HCT116 (cell line): ENCODE measurements around the gene PDE6B. TPM values are rescaled to one million over a fixed set of nuclear protein-coding genes. Genes with fewer than 3 reads are reported as not detected.

Source experiments
- ATAC-seq: fragments of 200-7000 bp; cut with Tn5 transposase; 2 replicates; pipeline ENCODE4 v1.9.1; 2020; ENCODE audit warnings: mild to moderate bottlenecking, moderate library complexity
- BruUV-seq: library from RNA; stranded (reverse); fragments of 400-500 nt; replicated peaks from 2 replicates; lab custom pipeline; 2021; lab: Mats Ljungman, UMichigan
- CTCF ChIA-PET: fragments of 300-600 bp; sonication (Branson Sonifier 250); formaldehyde crosslinking; loops from one replicate; lab custom pipeline; 2021; ENCODE audit warnings: antibody characterized with exemption; lab: Charles Lee
- POLR2A ChIA-PET: fragments of 300-600, 350-600 bp; sonication (Branson Sonifier 250); formaldehyde crosslinking; loops from one replicate; lab custom pipeline; 2021; ENCODE audit warnings: antibody characterized with exemption; lab: Charles Lee
- RAD21 ChIA-PET, 2 experiments: fragments of 300-600 bp; sonication (Branson Sonifier 250); formaldehyde crosslinking; loops; one replicate each; lab custom pipeline; 2023; ENCODE audit warnings: low total read pairs in 2 of 2; ENCODE audit not compliant: uncharacterized antibody in 2 of 2, unreplicated experiment in 2 of 2, low non-redundant PET in 1 of 2; lab: Charles Lee
- DNase-seq: peaks from one replicate; pipeline ENCODE4 v3.0.0-alpha.2; 2010; ENCODE audit warnings: low read depth, low spot score
- H2AFZ ChIP-seq: fragments of 200-600 bp; shearing (Covaris generic), sonication (generic); 2 replicates; pipeline ENCODE4 v1.6.1; 2017; ENCODE audit warnings: low read depth, mixed run types, mixed read lengths, antibody characterized with exemption, low read length; ENCODE audit not compliant: poor library complexity, severe bottlenecking
- H3K27ac ChIP-seq: 2 replicates; pipeline ENCODE4 v1.5.1; 2012; ENCODE audit warnings: low read depth, low read length
- H3K27me3 ChIP-seq: fragments of 200-600 bp; sonication (generic); 2 replicates; pipeline ENCODE4 v1.6.1; 2016; ENCODE audit warnings: mixed run types, low read length, mixed read lengths; ENCODE audit not compliant: insufficient read depth
- H3K36me3 ChIP-seq, 2 experiments: fragments of 200-500 bp in 1 of 2; fragments of 200-600 bp in 1 of 2; sonication (Bioruptor generic) in 1 of 2; sonication (generic) in 1 of 2; 2 replicates each; pipeline versions ENCODE4 v1.5.1 to v1.6.1; 2014 to 2016; ENCODE audit warnings: low read length in 2 of 2, inconsistent platforms in 1 of 2, mixed read lengths in 1 of 2, mixed run types in 1 of 2; ENCODE audit not compliant: insufficient read depth in 2 of 2, control insufficient read depth in 1 of 2
- H3K4me1 ChIP-seq, 2 experiments: fragments of 200-600 bp in 1 of 2; sonication (generic) in 1 of 2; 2 replicates each; pipeline versions ENCODE4 v1.5.1 to v1.6.1; 2012 to 2017; ENCODE audit warnings: low read length in 2 of 2, inconsistent platforms in 1 of 2, mild to moderate bottlenecking in 1 of 2, mixed read lengths in 1 of 2, mixed run types in 1 of 2, moderate library complexity in 1 of 2; ENCODE audit not compliant: insufficient read depth in 2 of 2, control insufficient read depth in 1 of 2
- H3K4me2 ChIP-seq: fragments of 200-600 bp; sonication (generic); 2 replicates; pipeline ENCODE4 v1.6.1; 2017; ENCODE audit warnings: mixed run types, low read length, mixed read lengths
- H3K4me3 ChIP-seq, 2 experiments: fragments of 200-600 bp in 1 of 2; sonication (generic) in 1 of 2; replicated peaks in 1 of 2; 2 replicates each; pipeline ENCODE4 v1.5.1; 2011 to 2016; ENCODE audit warnings: low read length in 2 of 2, control low read depth in 1 of 2, low read depth in 1 of 2, mild to moderate bottlenecking in 1 of 2, mixed read lengths in 1 of 2, mixed run types in 1 of 2
- H3K79me2 ChIP-seq: fragments of 200-600 bp; sonication (generic); 2 replicates; pipeline ENCODE4 v1.6.1; 2017; ENCODE audit warnings: mild to moderate bottlenecking, mixed run types, low read length, moderate library complexity, mixed read lengths; ENCODE audit not compliant: insufficient read depth
- H3K9ac ChIP-seq: fragments of 200-600 bp; sonication (generic); 2 replicates; pipeline ENCODE4 v1.6.1; 2016; ENCODE audit warnings: low read length, mixed read lengths
- H3K9me2 ChIP-seq: fragments of 200-600 bp; sonication (generic), shearing (Covaris generic); 2 replicates; pipeline ENCODE4 v1.6.1; 2017; ENCODE audit warnings: mixed run types, mild to moderate bottlenecking, moderate library complexity; ENCODE audit not compliant: insufficient read depth
- H3K9me3 ChIP-seq, 2 experiments: fragments of 200-500 bp in 1 of 2; fragments of 200-600 bp in 1 of 2; sonication (Bioruptor generic) in 1 of 2; sonication (generic) in 1 of 2; 2 replicates each; pipeline ENCODE4 v1.6.1; 2014 to 2017; ENCODE audit warnings: low read length in 2 of 2, mixed read lengths in 2 of 2, inconsistent platforms in 1 of 2, low read depth in 1 of 2, mild to moderate bottlenecking in 1 of 2, mixed run types in 1 of 2, moderate library complexity in 1 of 2; ENCODE audit not compliant: control insufficient read depth in 1 of 2, insufficient read depth in 1 of 2
- H4K20me1 ChIP-seq: fragments of 200-600 bp; sonication (generic), shearing (Covaris generic); 2 replicates; pipeline ENCODE4 v1.6.1; 2017; ENCODE audit warnings: mixed run types, mild to moderate bottlenecking, moderate library complexity; ENCODE audit not compliant: insufficient read depth
- ATF3 ChIP-seq: IDR thresholded peaks from 2 replicates; pipeline ENCODE4 v1.6.1; 2012
- CBX3 ChIP-seq: IDR thresholded peaks from 2 replicates; pipeline ENCODE4 v1.6.1; 2012; ENCODE audit warnings: low read depth
- CEBPB ChIP-seq: IDR thresholded peaks from 2 replicates; pipeline ENCODE4 v1.6.1; 2012; ENCODE audit warnings: low read depth
- EGR1 ChIP-seq: IDR thresholded peaks from 2 replicates; pipeline ENCODE4 v1.6.1; 2012; ENCODE audit warnings: low read depth
- ELF1 ChIP-seq: IDR thresholded peaks from 2 replicates; pipeline ENCODE4 v1.6.1; 2012; ENCODE audit warnings: low read depth, borderline replicate concordance
- EZH2 ChIP-seq: fragments of 200-600 bp; sonication (generic); IDR thresholded peaks from 2 replicates; pipeline ENCODE4 v1.6.1; 2017; ENCODE audit warnings: antibody characterized with exemption, mixed run types
- EZH2phosphoT487 ChIP-seq: fragments of 200-600 bp; IDR thresholded peaks from 2 replicates; pipeline ENCODE4 v1.6.1; 2018; ENCODE audit warnings: antibody characterized with exemption, borderline replicate concordance
- FOSL1 ChIP-seq: IDR thresholded peaks from 2 replicates; pipeline ENCODE4 v1.6.1; 2012; ENCODE audit warnings: low read depth
- JUND ChIP-seq: IDR thresholded peaks from 2 replicates; pipeline ENCODE4 v1.6.1; 2012
- MAX ChIP-seq: IDR thresholded peaks from 2 replicates; pipeline ENCODE4 v1.6.1; 2012
- POLR2AphosphoS5 ChIP-seq: IDR thresholded peaks from 2 replicates; pipeline ENCODE4 v1.6.1; 2011; ENCODE audit warnings: mild to moderate bottlenecking, low read depth, low read length, moderate library complexity
- RAD21 ChIP-seq: IDR thresholded peaks from 2 replicates; pipeline ENCODE4 v1.6.1; 2012; ENCODE audit warnings: low read depth, mild to moderate bottlenecking
- REST ChIP-seq: IDR thresholded peaks from 2 replicates; pipeline ENCODE4 v1.6.1; 2012; ENCODE audit warnings: low read depth
- SIN3A ChIP-seq: IDR thresholded peaks from 2 replicates; pipeline ENCODE4 v1.6.1; 2012; ENCODE audit warnings: low read depth
- SP1 ChIP-seq: IDR thresholded peaks from 2 replicates; pipeline ENCODE4 v1.6.1; 2012; ENCODE audit warnings: low read depth
- TCF7L2 ChIP-seq: IDR thresholded peaks from 2 replicates; pipeline ENCODE4 v1.7.0; 2011; ENCODE audit warnings: borderline replicate concordance, inconsistent platforms; ENCODE audit not compliant: insufficient read depth, insufficient read length; ENCODE audit errors: extremely low read depth
- YY1 ChIP-seq: IDR thresholded peaks from 2 replicates; pipeline ENCODE4 v1.6.1; 2011; ENCODE audit warnings: low read length, low read depth, moderate library complexity, mild to moderate bottlenecking; ENCODE audit not compliant: insufficient replicate concordance; ENCODE audit errors: extremely low read depth
- ZFX ChIP-seq: fragments of 450-650 bp; IDR thresholded peaks from 2 replicates; pipeline ENCODE4 v1.6.1; 2017
- ZNF274 ChIP-seq: fragments of 200-500 bp; sonication (Bioruptor generic); IDR thresholded peaks from 2 replicates; pipeline ENCODE4 v1.6.1; 2014; ENCODE audit warnings: mild to moderate bottlenecking, low read depth, low read length, inconsistent platforms
- intact Hi-C: fragments of 100-400 bp; cut with micrococcal nuclease; formaldehyde crosslinking; loops from 2 replicates; pipeline ENCODE4 v1.10.0; 2022
- total RNA-seq: library from RNA; stranded (reverse); gene quantifications from one replicate; pipeline ENCODE4 v1.2.1, GENCODE V29; 2021; ENCODE audit not compliant: unreplicated experiment

The PDE6B gene
- total RNA-seq, 1 experiment from 2014 or later, result not detected

DNA sequence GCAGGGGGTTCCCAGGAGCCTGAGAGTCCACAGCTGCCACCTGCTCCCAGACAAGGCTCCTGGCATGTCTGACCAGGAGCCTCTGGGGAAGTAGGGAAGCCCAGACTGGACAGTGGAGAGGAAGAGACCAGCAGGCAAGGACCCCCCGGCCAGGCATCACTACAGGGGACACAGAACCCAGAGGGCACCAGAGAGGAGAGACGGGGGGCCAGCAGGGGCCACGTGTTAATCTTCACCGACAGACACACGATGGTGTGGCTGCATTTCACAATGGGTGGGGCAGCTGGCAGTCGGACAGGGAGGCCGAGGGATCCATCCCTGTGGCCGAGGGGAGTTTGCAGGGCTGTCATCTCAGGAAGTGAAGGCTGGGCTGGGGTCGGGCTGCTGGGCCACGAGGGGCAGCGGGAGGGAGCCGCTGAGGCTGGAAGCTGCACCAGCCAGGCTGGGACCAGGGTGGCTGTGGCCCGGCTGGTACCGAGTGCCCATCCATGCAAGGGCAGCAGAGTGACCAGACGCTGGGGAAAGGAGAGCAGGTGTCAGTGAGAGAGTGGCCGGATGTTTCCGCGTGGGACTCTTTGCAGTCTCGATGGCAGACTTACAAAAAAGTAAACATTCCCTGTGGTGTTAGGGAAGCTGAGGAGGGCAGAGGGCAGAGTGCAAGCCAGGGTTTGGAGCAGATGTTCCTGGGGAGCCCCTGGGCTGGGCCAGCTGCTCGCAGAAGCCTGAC is 4.7 kb downstream of the PDE6B start:
- Histone ChIP-seq H3K9ac (no peak overlapping the region), H3K4me2 (no peak overlapping the region), H3K9me2 (no peaks in the 10 kb centered on the region), H3K27me3 (no peaks in the 10 kb centered on the region), H3K4me3 (no peak overlapping the region), H4K20me1 (no peaks in the 10 kb centered on the region), H2AFZ (no peak overlapping the region), H3K36me3 (no peaks in the 10 kb centered on the region), H3K27ac (no peak overlapping the region), H3K4me1 (no peaks in the 10 kb centered on the region), H3K79me2 (no peaks in the 10 kb centered on the region), H3K9me3 (no peaks in the 10 kb centered on the region; a peak in 1 of 4 replicates)
- ATAC-seq (no peak), DNase-seq (no peak)
- ChIA-PET POLR2A (no interaction called here), RAD21 (no interaction called here), CTCF (no interaction called here)
- no TSS peak for BruUV-seq
- TF ChIP-seq ATF3 (no peak), ELF1 (no peak), CEBPB (no peak), EZH2phosphoT487 (no peak), REST (no peak), SIN3A (no peak), POLR2AphosphoS5 (no peak), EZH2 (no peak), SP1 (no peak), EGR1 (no peak), CBX3 (no peak), TCF7L2 (no peak), JUND (no peak), FOSL1 (no peak), ZFX (no peak), MAX (no peak), ZNF274 (no peak), RAD21 (no peak), YY1 (no peak)
- intact Hi-C loops, result no loop called here
